WTC11 (cell line): ENCODE data around the gene TRPM2. TPM values are rescaled to one million over a fixed set of nuclear protein-coding genes. Genes with fewer than 3 reads are reported as not detected.

Experiments
- ATAC-seq: fragments of 200-7000 bp; cut with Tn5 transposase; 2 replicates; pipeline ENCODE4 v1.10.0; 2021; ENCODE audit warnings: mild to moderate bottlenecking, moderate library complexity
- CTCF ChIA-PET: fragments of 300-600 bp; sonication (Branson Sonifier 250); formaldehyde crosslinking; loops from one replicate; lab custom pipeline; 2021; ENCODE audit warnings: antibody characterized with exemption; lab: Charles Lee
- POLR2A ChIA-PET: fragments of 350-600 bp; sonication (Branson Sonifier 250); formaldehyde crosslinking; loops from one replicate; lab custom pipeline; 2021; ENCODE audit warnings: antibody characterized with exemption; lab: Charles Lee
- DNase-seq: peaks from one replicate; pipeline ENCODE4 v3.0.0; 2021; ENCODE audit warnings: low spot score
- H3K27ac Mint-ChIP-seq: 2 replicates; pipeline ENCODE4 v1.8.0; 2021; ENCODE audit warnings: mixed read lengths
- H3K27me3 Mint-ChIP-seq: 2 replicates; pipeline ENCODE4 v1.8.0; 2021; ENCODE audit warnings: low read depth, mild to moderate bottlenecking, moderate library complexity, mixed read lengths
- H3K36me3 Mint-ChIP-seq: 2 replicates; pipeline ENCODE4 v1.8.0; 2021; ENCODE audit warnings: mixed read lengths
- H3K4me1 Mint-ChIP-seq: 2 replicates; pipeline ENCODE4 v1.8.0; 2022; ENCODE audit warnings: mixed read lengths
- H3K4me3 Mint-ChIP-seq: 2 replicates; pipeline ENCODE4 v1.8.0; 2021; ENCODE audit warnings: mild to moderate bottlenecking, moderate library complexity, mixed read lengths
- H3K9me3 Mint-ChIP-seq: 2 replicates; pipeline ENCODE4 v1.8.0; 2021; ENCODE audit warnings: mixed read lengths
- ATF6 ChIP-seq: sonication (generic); formaldehyde crosslinking; IDR thresholded peaks from 2 replicates; pipeline ENCODE4 v1.8.1; 2023; ENCODE audit warnings: mild to moderate bottlenecking, missing genetic modification reagents
- CREB1 ChIP-seq: sonication (generic); formaldehyde crosslinking; IDR thresholded peaks from 2 replicates; pipeline ENCODE4 v1.8.0; 2023; ENCODE audit warnings: mild to moderate bottlenecking, missing genetic modification reagents
- ELF4 ChIP-seq: sonication (generic); formaldehyde crosslinking; IDR thresholded peaks from 2 replicates; pipeline ENCODE4 v1.8.1; 2022; ENCODE audit warnings: low read depth, mild to moderate bottlenecking, moderate library complexity, missing genetic modification reagents
- EMX1 ChIP-seq: fragments of 250-450 bp; sonication (Bioruptor Pico); IDR thresholded peaks from 2 replicates; pipeline ENCODE4 v1.8.0; 2021; ENCODE audit warnings: mild to moderate bottlenecking
- FOXJ3 ChIP-seq: sonication (generic); formaldehyde crosslinking; IDR thresholded peaks from 2 replicates; pipeline ENCODE4 v1.9.0; 2021; ENCODE audit warnings: missing genetic modification reagents, mild to moderate bottlenecking, borderline replicate concordance
- GTF2I ChIP-seq: fragments of 250-450 bp; sonication (Bioruptor Pico); conservative IDR thresholded peaks from 2 replicates; pipeline ENCODE4 v1.4.0; 2021; ENCODE audit warnings: mild to moderate bottlenecking
- JAZF1 ChIP-seq: fragments of 250-450 bp; sonication (Bioruptor Pico); IDR thresholded peaks from 2 replicates; pipeline ENCODE4 v1.9.0; 2021; ENCODE audit warnings: moderate library complexity, mild to moderate bottlenecking, inconsistent platforms
- NR1H2 ChIP-seq: sonication (generic); formaldehyde crosslinking; IDR thresholded peaks from 2 replicates; pipeline ENCODE4 v1.9.0; 2021; ENCODE audit warnings: mild to moderate bottlenecking, moderate library complexity, missing genetic modification reagents
- NR2C2 ChIP-seq: sonication (generic); formaldehyde crosslinking; IDR thresholded peaks from 2 replicates; pipeline ENCODE4 v1.8.0; 2022; ENCODE audit warnings: mild to moderate bottlenecking, missing genetic modification reagents
- OVOL2 ChIP-seq: fragments of 250-450 bp; sonication (Bioruptor Pico); IDR thresholded peaks from 2 replicates; pipeline ENCODE4 v1.9.0; 2021; ENCODE audit warnings: mild to moderate bottlenecking, borderline replicate concordance
- SMAD4 ChIP-seq: sonication (generic); formaldehyde crosslinking; IDR thresholded peaks from 2 replicates; pipeline ENCODE4 v1.8.0; 2022; ENCODE audit warnings: mild to moderate bottlenecking, missing genetic modification reagents
- TEAD1 ChIP-seq: sonication (generic); formaldehyde crosslinking; IDR thresholded peaks from 2 replicates; pipeline ENCODE4 v1.8.0; 2022; ENCODE audit warnings: mild to moderate bottlenecking, missing genetic modification reagents
- TEAD4 ChIP-seq: sonication (generic); formaldehyde crosslinking; IDR thresholded peaks from 2 replicates; pipeline ENCODE4 v1.8.0; 2022; ENCODE audit warnings: mild to moderate bottlenecking, missing genetic modification reagents
- ZNF232 ChIP-seq: sonication (generic); formaldehyde crosslinking; IDR thresholded peaks from 2 replicates; pipeline ENCODE4 v1.8.0; 2022; ENCODE audit warnings: mild to moderate bottlenecking, missing genetic modification reagents
- ZNF532 ChIP-seq: fragments of 250-450 bp; sonication (Bioruptor Pico); IDR thresholded peaks from 2 replicates; pipeline ENCODE4 v1.9.0; 2021; ENCODE audit warnings: mild to moderate bottlenecking, borderline replicate concordance
- total RNA-seq: library from RNA; stranded (reverse); gene quantifications from 3 replicates; pipeline ENCODE4 v1.2.3, GENCODE V29; 2021
- TF ChIP-seq, protein P1 (sequence below): sonication (generic); formaldehyde crosslinking; IDR thresholded peaks from 2 replicates; pipeline ENCODE4 v1.8.1; 2022; ENCODE audit warnings: low read depth, mild to moderate bottlenecking, moderate library complexity, missing genetic modification reagents, borderline replicate concordance
- TF ChIP-seq, protein P2 (sequence below): sonication (generic); formaldehyde crosslinking; IDR thresholded peaks from 2 replicates; pipeline ENCODE4 v1.8.1; 2023; ENCODE audit warnings: mild to moderate bottlenecking, missing genetic modification reagents, moderate library complexity
- TF ChIP-seq, protein P3 (sequence below): sonication (generic); formaldehyde crosslinking; conservative IDR thresholded peaks from 2 replicates; pipeline ENCODE4 v1.8.1; 2023; ENCODE audit warnings: mild to moderate bottlenecking, low read depth, missing genetic modification reagents, moderate library complexity

The TRPM2 gene
- total RNA-seq, 1 experiment from 2014 or later: 0.92 TPM

GRCh38 chr21:44423941-44424607 lies 70.7 kb downstream of the TRPM2 start:
- ChIA-PET CTCF (no interaction called here), POLR2A (no interaction called here)
- DNase-seq (peak; percentile 8), ATAC-seq (no peak)
- TF ChIP-seq JAZF1 (CRISPR knock-in tag): no peak
- no peak for TF ChIP-seq TEAD4
- no peak for TF ChIP-seq SMAD4 (CRISPR knock-in tag)
- H3K27ac Mint-ChIP-seq: no peak overlapping the region
- no peaks in the 10 kb centered on the region for H3K4me1 Mint-ChIP-seq
- H3K27me3 Mint-ChIP-seq: no peaks in the 10 kb centered on the region
- peaks cover 9% of the 10 kb centered on the region; the same call in 1 of the 2 replicates for H3K36me3 Mint-ChIP-seq
- no peak overlapping the region for H3K4me3 Mint-ChIP-seq
- peaks cover 16% of the 10 kb centered on the region for H3K9me3 Mint-ChIP-seq

DNA sequence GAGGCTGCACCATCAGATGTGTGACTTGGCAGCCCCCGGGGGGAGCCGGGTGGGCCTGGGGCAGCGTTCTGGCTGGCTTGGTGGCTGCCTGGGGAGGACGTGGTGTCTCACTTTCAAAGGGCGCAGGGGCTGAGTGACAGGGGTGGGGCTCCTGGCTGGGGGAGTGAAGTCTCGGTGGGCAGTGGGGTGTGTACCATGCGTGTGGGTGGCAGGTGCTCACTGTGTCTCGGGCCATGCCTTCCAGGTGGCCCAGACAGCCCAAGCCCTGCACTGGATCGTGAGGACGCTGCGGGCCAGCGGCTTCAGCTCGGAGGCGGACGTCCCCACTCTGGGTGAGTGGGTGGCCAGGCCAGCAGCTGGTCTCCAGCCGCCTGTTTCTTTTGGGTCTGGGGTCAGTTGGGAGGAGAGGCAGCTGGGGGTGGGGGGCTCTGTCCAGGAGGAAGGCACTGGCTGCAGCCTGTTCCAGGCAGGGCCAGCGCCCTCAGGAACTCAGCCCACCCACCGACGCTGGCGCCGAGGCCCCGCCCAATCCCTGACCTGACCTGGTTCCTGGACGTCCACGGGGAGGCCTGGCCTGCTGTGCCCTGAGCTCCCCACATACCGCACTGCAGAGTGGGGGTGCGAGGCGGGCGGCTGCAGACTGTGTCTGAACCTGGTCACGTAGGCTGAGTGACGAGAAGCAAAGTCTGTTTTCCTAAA lies 71.3 kb downstream of the TRPM2 start:
- no peak for TF ChIP-seq NR1H2
- no peak for TF ChIP-seq CREB1 (CRISPR knock-in tag)
- TF ChIP-seq, protein P1, sequence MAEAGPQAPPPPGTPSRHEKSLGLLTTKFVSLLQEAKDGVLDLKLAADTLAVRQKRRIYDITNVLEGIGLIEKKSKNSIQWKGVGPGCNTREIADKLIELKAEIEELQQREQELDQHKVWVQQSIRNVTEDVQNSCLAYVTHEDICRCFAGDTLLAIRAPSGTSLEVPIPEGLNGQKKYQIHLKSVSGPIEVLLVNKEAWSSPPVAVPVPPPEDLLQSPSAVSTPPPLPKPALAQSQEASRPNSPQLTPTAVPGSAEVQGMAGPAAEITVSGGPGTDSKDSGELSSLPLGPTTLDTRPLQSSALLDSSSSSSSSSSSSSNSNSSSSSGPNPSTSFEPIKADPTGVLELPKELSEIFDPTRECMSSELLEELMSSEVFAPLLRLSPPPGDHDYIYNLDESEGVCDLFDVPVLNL (CRISPR knock-in tag): no peak
- TF ChIP-seq ZNF532: no peak
- TF ChIP-seq, protein P2, sequence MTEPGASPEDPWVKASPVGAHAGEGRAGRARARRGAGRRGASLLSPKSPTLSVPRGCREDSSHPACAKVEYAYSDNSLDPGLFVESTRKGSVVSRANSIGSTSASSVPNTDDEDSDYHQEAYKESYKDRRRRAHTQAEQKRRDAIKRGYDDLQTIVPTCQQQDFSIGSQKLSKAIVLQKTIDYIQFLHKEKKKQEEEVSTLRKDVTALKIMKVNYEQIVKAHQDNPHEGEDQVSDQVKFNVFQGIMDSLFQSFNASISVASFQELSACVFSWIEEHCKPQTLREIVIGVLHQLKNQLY (CRISPR knock-in tag): no peak
- TF ChIP-seq ATF6 (CRISPR knock-in tag): no peak
- TF ChIP-seq EMX1 (CRISPR knock-in tag): no peak
- TF ChIP-seq, protein P3, sequence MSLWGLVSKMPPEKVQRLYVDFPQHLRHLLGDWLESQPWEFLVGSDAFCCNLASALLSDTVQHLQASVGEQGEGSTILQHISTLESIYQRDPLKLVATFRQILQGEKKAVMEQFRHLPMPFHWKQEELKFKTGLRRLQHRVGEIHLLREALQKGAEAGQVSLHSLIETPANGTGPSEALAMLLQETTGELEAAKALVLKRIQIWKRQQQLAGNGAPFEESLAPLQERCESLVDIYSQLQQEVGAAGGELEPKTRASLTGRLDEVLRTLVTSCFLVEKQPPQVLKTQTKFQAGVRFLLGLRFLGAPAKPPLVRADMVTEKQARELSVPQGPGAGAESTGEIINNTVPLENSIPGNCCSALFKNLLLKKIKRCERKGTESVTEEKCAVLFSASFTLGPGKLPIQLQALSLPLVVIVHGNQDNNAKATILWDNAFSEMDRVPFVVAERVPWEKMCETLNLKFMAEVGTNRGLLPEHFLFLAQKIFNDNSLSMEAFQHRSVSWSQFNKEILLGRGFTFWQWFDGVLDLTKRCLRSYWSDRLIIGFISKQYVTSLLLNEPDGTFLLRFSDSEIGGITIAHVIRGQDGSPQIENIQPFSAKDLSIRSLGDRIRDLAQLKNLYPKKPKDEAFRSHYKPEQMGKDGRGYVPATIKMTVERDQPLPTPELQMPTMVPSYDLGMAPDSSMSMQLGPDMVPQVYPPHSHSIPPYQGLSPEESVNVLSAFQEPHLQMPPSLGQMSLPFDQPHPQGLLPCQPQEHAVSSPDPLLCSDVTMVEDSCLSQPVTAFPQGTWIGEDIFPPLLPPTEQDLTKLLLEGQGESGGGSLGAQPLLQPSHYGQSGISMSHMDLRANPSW: no peak
- no peak for TF ChIP-seq ELF4 (CRISPR knock-in tag)
- TF ChIP-seq OVOL2: no peak
- TF ChIP-seq NR2C2: no peak
- no peak for TF ChIP-seq GTF2I
- no peak for TF ChIP-seq FOXJ3 (CRISPR knock-in tag)
- TF ChIP-seq ZNF232 (CRISPR knock-in tag): no peak
- TF ChIP-seq JAZF1 (CRISPR knock-in tag): no peak
- no peak for TF ChIP-seq TEAD1 (CRISPR knock-in tag)
- DNase-seq: peak; percentile 12
- peaks cover 3% of the 10 kb centered on the region for H3K36me3 Mint-ChIP-seq
- ChIA-PET POLR2A (interaction anchor here (0.5 kb wide), 1 partner anchor 16 kb away, joined by 3 read pairs; no protein-coding TSS in a partner anchor), CTCF (no interaction called here)
- no peak overlapping the region for H3K27ac Mint-ChIP-seq
- peaks cover 11% of the 10 kb centered on the region for H3K9me3 Mint-ChIP-seq
- no peak overlapping the region for H3K4me3 Mint-ChIP-seq
- ATAC-seq: no peak
- no peaks in the 10 kb centered on the region for H3K4me1 Mint-ChIP-seq
- no peaks in the 10 kb centered on the region for H3K27me3 Mint-ChIP-seq
